Stomach (tissue), 9 donors: Measurements from ENCODE around the gene CLEC5A. TPM values are rescaled to one million over a fixed set of nuclear protein-coding genes. Genes with fewer than 3 reads are reported as not detected.

Source experiments
- DNase-seq, 2 donors: peaks; one replicate each; pipeline versions ENCODE4 v3.0.0 to v3.0.0-alpha.2; 2013 to 2019
- H3K27ac ChIP-seq, 5 donors: fragments of 200-600 bp in 4 of 5; sonication (generic) in 4 of 5; one replicate each; pipeline ENCODE4 v1.5.1; 2013 to 2019; ENCODE audit warnings: mild to moderate bottlenecking in 1 of 5, moderate library complexity in 1 of 5
- H3K27me3 ChIP-seq, 3 donors: fragments of 200-600 bp; sonication (generic); one replicate each; pipeline ENCODE4 v1.5.1; 2017 to 2019; ENCODE audit warnings: mixed run types in 1 of 3
- H3K36me3 ChIP-seq, 4 donors: fragments of 200-600 bp; sonication (generic); 1 replicate in 3 of 4; 2 replicates in 1 of 4; pipeline ENCODE4 v1.5.1; 2016 to 2019
- H3K4me1 ChIP-seq, 4 donors: fragments of 200-600 bp; sonication (generic); one replicate each; pipeline ENCODE4 v1.5.1; 2016 to 2019
- H3K4me3 ChIP-seq, 4 donors: fragments of 200-600 bp; sonication (generic) in 3 of 4; one replicate each; pipeline ENCODE4 v1.5.1; 2016 to 2019; ENCODE audit warnings: mild to moderate bottlenecking in 1 of 4
- H3K9me3 ChIP-seq, 4 donors: fragments of 200-600 bp; sonication (generic); one replicate each; pipeline ENCODE4 v1.5.1; 2016 to 2019
- EP300 ChIP-seq: sonication (generic); formaldehyde crosslinking; IDR thresholded peaks from one replicate; pipeline ENCODE4 v1.6.1; 2017; ENCODE audit warnings: antibody characterized with exemption
- POLR2A ChIP-seq, 4 donors: fragments of 450-650 bp; IDR thresholded peaks; one replicate each; pipeline ENCODE4 v1.6.1; 2016; ENCODE audit warnings: antibody characterized with exemption in 4 of 4, control low read depth in 2 of 4, mild to moderate bottlenecking in 1 of 4, moderate library complexity in 1 of 4
- POLR2AphosphoS5 ChIP-seq, 3 donors: sonication (generic); formaldehyde crosslinking; IDR thresholded peaks; one replicate each; pipeline ENCODE4 v1.6.1; 2016; ENCODE audit warnings: antibody characterized with exemption in 3 of 3
- WGBS, 5 donors: extraction: QIAGEN DNeasy Blood & Tissue Kit in 3 of 5; methylation state at CpG; one replicate each; pipeline versions ENCODE4 v1.1.5 to v1.1.7; 2013 to 2018; 5-methylcytosine and 5-hydroxymethylcytosine counted together
- intact Hi-C: fragments of 100-400 bp; cut with DNase I; formaldehyde crosslinking; loops from one replicate; pipeline ENCODE4 v1.15.1; 2023; ENCODE audit warnings: low total_unique reads
- polyA plus RNA-seq, 3 donors: library from polyadenylated mRNA; stranded (reverse); fragments of 200-250 nt; gene quantifications; one replicate each; pipeline ENCODE4 v1.2.3, GENCODE V29; 2013
- total RNA-seq, 5 donors: library from RNA; depleted of rRNA; stranded (reverse); fragments of >200 nt; gene quantifications; one replicate each; pipeline versions ENCODE4 v1.1.0 to v1.2.3, GENCODE V29; 2014 to 2016
- TF ChIP-seq, protein P1 (sequence below), 7 experiments: fragments of 450-650 bp in 4 of 7; fragments of 200-600 bp in 3 of 7; sonication (generic) in 3 of 7; IDR thresholded peaks; one replicate each; pipeline ENCODE4 v1.5.1; 2016 to 2019; ENCODE audit warnings: antibody characterized with exemption in 7 of 7, control low read depth in 2 of 7, mild to moderate bottlenecking in 1 of 7
- donor health status: healthy with polysubstance abuse.
- donor health status: Bipolar disorder and iron deficiency.
- donor health status: healthy.

CLEC5A gene
- total and polyA plus RNA-seq, 8 donors = 0.10 to 1.4 (median 0.31) TPM; not detected in 3

DNA sequence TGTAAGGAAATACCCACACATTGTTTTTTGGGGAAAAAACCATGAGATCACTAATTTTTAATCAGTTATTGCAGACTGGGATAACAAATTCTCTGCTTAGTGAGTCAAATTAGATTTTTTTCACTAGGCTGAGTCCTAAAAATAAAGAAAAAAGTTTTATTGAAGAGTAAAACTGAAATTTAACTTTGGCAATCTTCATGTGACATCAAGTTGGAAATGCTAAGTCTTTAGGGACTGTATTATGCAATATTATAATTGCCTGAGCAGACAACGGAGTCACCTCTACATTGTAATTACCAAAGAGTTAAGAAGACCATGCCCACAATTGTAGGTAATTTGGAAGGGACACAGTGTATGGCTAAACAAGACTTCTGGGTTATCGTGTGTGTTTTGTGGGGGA lies 2.2 kb upstream of the CLEC5A start:
- Histone ChIP-seq H3K27me3 (no peaks in the 10 kb centered on the region), H3K4me1 (no peaks in the 10 kb centered on the region), H3K4me3 (no peak overlapping the region), H3K9me3 (no peaks in the 10 kb centered on the region), H3K36me3 (no peaks in the 10 kb centered on the region), H3K27ac (no peak overlapping the region)
- WGBS, 5 donors = 66 to 87% (median 82%) methylated on average over 2 of the region's 2 CpGs
- DNase-seq = no peak
- TF ChIP-seq, protein P1, sequence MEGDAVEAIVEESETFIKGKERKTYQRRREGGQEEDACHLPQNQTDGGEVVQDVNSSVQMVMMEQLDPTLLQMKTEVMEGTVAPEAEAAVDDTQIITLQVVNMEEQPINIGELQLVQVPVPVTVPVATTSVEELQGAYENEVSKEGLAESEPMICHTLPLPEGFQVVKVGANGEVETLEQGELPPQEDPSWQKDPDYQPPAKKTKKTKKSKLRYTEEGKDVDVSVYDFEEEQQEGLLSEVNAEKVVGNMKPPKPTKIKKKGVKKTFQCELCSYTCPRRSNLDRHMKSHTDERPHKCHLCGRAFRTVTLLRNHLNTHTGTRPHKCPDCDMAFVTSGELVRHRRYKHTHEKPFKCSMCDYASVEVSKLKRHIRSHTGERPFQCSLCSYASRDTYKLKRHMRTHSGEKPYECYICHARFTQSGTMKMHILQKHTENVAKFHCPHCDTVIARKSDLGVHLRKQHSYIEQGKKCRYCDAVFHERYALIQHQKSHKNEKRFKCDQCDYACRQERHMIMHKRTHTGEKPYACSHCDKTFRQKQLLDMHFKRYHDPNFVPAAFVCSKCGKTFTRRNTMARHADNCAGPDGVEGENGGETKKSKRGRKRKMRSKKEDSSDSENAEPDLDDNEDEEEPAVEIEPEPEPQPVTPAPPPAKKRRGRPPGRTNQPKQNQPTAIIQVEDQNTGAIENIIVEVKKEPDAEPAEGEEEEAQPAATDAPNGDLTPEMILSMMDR (IDR thresholded peaks at IDR 0.05) = no peak
- TF ChIP-seq EP300 (no peak), POLR2AphosphoS5 (IDR thresholded peaks at IDR 0.05) (no peak), POLR2A (IDR thresholded peaks at IDR 0.05) (no peak)
- intact Hi-C loops = no loop called here

DNA sequence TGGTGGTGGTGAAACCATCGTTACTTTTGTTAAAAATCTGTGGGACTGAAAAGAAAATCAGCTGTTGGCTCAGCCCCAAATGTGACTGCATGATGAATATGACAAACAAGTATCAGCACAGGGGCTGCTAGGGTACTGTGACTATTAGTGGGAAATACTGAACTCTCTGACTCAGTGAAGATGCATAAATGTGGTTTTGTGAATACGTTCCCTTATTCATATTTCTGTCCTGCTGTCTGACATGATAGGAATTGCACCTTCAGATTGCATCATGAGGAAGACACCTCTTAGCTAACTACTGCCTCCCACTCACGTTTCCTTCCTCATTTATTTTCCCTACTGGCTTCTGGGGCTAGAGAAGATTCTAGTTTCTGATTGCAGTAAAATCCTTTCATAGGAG lies 1.4 kb downstream of the CLEC5A start:
- WGBS, 5 donors = 48 to 61% (median 56%) methylated on average over 3 of the region's 3 CpGs

DNA sequence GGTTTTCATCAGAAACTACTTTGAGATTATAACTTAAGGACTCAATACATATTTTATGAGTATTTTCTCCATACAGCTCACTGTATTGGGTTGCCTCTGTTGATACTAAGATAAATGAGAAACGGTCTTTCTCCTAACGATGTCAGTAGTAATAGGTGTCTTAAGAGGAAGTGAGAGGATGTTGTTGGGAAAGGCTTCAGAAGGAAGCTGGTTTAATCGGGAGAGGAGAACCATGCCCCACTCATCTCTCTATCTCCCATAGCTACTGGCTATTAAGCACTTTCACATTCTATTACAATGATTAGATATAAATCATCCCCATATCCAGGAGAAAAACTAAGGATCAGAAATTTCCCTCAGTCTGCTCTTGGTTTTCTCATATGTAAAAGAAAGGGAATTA lies 2.0 kb downstream of the CLEC5A start:
- Histone ChIP-seq H3K9me3 (peaks cover 0 to 24% (median 11%) of the 10 kb centered on the region in 4 donors), H3K27ac (peak overlapping the region in 1 of 5 donors; percentile 11), H3K27me3 (no peaks in the 10 kb centered on the region), H3K4me1 (no peaks in the 10 kb centered on the region), H3K4me3 (no peak overlapping the region), H3K36me3 (no peaks in the 10 kb centered on the region)
- no peak for DNase-seq
- TF ChIP-seq, protein P1 (IDR thresholded peaks at IDR 0.05) = no peak
- TF ChIP-seq POLR2A (IDR thresholded peaks at IDR 0.05) (no peak), POLR2AphosphoS5 (IDR thresholded peaks at IDR 0.05) (no peak), EP300 (no peak)
- 64 to 85% (median 79%) methylated on average over 3 of the region's 3 CpGs for WGBS, 5 donors
- intact Hi-C loops = no loop called here

More for the DNA sequence above, 1.4 kb downstream of the CLEC5A start:
- TF ChIP-seq, protein P1 (IDR thresholded peaks at IDR 0.05) = no peak
- TF ChIP-seq EP300 = no peak
- TF ChIP-seq POLR2AphosphoS5 (IDR thresholded peaks at IDR 0.05) = no peak
- TF ChIP-seq POLR2A (IDR thresholded peaks at IDR 0.05) = no peak
- H3K27me3 ChIP-seq = no peaks in the 10 kb centered on the region
- H3K9me3 ChIP-seq = peaks cover 0 to 21% (median 9%) of the 10 kb centered on the region in 4 donors
- H3K4me1 ChIP-seq = no peaks in the 10 kb centered on the region
- H3K4me3 ChIP-seq = no peak overlapping the region
- intact Hi-C loops = no loop called here
- DNase-seq = no peak
- H3K36me3 ChIP-seq = no peaks in the 10 kb centered on the region
- H3K27ac ChIP-seq = peak overlapping the region in 1 of 5 donors; percentile 11

DNA sequence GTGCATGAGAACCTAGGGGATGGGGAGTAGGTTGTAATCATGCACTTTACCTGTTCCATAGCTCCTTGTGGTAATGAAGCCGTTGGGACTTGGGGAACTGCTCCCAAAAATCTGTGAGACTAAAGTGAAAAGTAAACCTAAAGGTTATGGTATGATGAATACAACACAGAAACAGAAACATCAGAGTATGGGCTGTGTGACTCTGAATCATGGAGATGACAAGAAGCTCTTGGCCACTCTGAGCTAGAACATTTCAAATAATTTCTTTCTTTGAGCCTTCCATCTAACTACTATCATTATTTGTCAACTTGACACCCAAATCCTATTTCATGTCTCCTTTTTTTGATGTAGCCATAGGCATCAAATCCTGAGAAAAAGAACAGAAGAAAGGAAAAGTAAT lies 2.9 kb downstream of the CLEC5A start:
- 60 to 87% (median 65%) methylated on average over 1 of the region's 1 CpG for WGBS, 5 donors
- Histone ChIP-seq H3K4me3 (no peak overlapping the region), H3K36me3 (no peaks in the 10 kb centered on the region), H3K9me3 (peaks cover 0 to 33% (median 13%) of the 10 kb centered on the region in 4 donors), H3K27me3 (no peaks in the 10 kb centered on the region), H3K4me1 (no peaks in the 10 kb centered on the region), H3K27ac (no peak overlapping the region)
- no peak for DNase-seq
- TF ChIP-seq POLR2AphosphoS5 (IDR thresholded peaks at IDR 0.05) = no peak
- TF ChIP-seq EP300 = no peak
- TF ChIP-seq, protein P1 (IDR thresholded peaks at IDR 0.05) = no peak
- TF ChIP-seq POLR2A (IDR thresholded peaks at IDR 0.05) = no peak
- intact Hi-C loops = no loop called here
